Vagina (tissue), 2 donors: ENCODE data around the gene CD74. TPM values are rescaled to one million over a fixed set of nuclear protein-coding genes. Genes with fewer than 3 reads are reported as not detected.

ENCODE experiments used
- DNase-seq, 2 donors: peaks; one replicate each; pipeline ENCODE4 v3.0.0-alpha.2; 2017; ENCODE audit errors: extremely low spot score in 2 of 2
- H3K27ac ChIP-seq: fragments of 200-600 bp; sonication (generic); one replicate; pipeline ENCODE4 v1.5.1; 2019
- H3K27me3 ChIP-seq: fragments of 200-600 bp; sonication (generic); one replicate; pipeline ENCODE4 v1.5.1; 2019
- H3K36me3 ChIP-seq, 2 donors: fragments of 200-600 bp; sonication (generic); one replicate each; pipeline ENCODE4 v1.5.1; 2017 to 2019
- H3K4me1 ChIP-seq: fragments of 200-600 bp; sonication (generic); one replicate; pipeline ENCODE4 v1.5.1; 2019
- H3K4me3 ChIP-seq, 2 donors: fragments of 200-600 bp; sonication (generic); 1 replicate in 1 of 2; 2 replicates in 1 of 2; pipeline ENCODE4 v1.5.1; 2016 to 2019
- H3K9me3 ChIP-seq: fragments of 200-600 bp; sonication (generic); one replicate; pipeline ENCODE4 v1.5.1; 2019
- POLR2A ChIP-seq, 2 donors: fragments of 450-650 bp; IDR thresholded peaks; one replicate each; pipeline ENCODE4 v1.6.1; 2017; ENCODE audit warnings: antibody characterized with exemption in 2 of 2, mild to moderate bottlenecking in 2 of 2, moderate library complexity in 2 of 2
- POLR2AphosphoS5 ChIP-seq, 2 donors: sonication (generic); formaldehyde crosslinking; IDR thresholded peaks; one replicate each; pipeline ENCODE4 v1.9.0; 2017; ENCODE audit warnings: antibody characterized with exemption in 2 of 2, mild to moderate bottlenecking in 2 of 2, low read depth in 1 of 2; ENCODE audit not compliant: insufficient read depth in 1 of 2
- intact Hi-C: fragments of 100-400 bp; cut with DNase I; formaldehyde crosslinking; loops from one replicate; pipeline ENCODE4 v1.15.1; 2023
- total RNA-seq: library from RNA; depleted of rRNA; stranded (reverse); fragments of >200 nt; gene quantifications from one replicate; pipeline ENCODE4 v1.2.3, GENCODE V29; 2016
- TF ChIP-seq, protein P1 (sequence below), 3 experiments: fragments of 450-650 bp in 2 of 3; fragments of 200-600 bp in 1 of 3; sonication (generic) in 1 of 3; IDR thresholded peaks; one replicate each; pipeline ENCODE4 v1.5.1; 2017 to 2019; ENCODE audit warnings: antibody characterized with exemption in 3 of 3, mild to moderate bottlenecking in 2 of 3, moderate library complexity in 2 of 3

The CD74 gene
- total RNA-seq, 1 donor from 2014 or later: 530 TPM

- TF ChIP-seq POLR2A (IDR thresholded peaks at IDR 0.05) (no peak), POLR2AphosphoS5 (IDR thresholded peaks at IDR 0.05; ENCODE audit: insufficient read depth in 1 of 2, low read depth in 1 of 2) (no peak)
- TF ChIP-seq, protein P1, sequence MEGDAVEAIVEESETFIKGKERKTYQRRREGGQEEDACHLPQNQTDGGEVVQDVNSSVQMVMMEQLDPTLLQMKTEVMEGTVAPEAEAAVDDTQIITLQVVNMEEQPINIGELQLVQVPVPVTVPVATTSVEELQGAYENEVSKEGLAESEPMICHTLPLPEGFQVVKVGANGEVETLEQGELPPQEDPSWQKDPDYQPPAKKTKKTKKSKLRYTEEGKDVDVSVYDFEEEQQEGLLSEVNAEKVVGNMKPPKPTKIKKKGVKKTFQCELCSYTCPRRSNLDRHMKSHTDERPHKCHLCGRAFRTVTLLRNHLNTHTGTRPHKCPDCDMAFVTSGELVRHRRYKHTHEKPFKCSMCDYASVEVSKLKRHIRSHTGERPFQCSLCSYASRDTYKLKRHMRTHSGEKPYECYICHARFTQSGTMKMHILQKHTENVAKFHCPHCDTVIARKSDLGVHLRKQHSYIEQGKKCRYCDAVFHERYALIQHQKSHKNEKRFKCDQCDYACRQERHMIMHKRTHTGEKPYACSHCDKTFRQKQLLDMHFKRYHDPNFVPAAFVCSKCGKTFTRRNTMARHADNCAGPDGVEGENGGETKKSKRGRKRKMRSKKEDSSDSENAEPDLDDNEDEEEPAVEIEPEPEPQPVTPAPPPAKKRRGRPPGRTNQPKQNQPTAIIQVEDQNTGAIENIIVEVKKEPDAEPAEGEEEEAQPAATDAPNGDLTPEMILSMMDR (IDR thresholded peaks at IDR 0.05): no peak
- peaks cover 3% of the 10 kb centered on the region for H3K4me1 ChIP-seq
- H3K9me3 ChIP-seq: no peaks in the 10 kb centered on the region
- no peak overlapping the region for H3K4me3 ChIP-seq
- H3K36me3 ChIP-seq: no peaks in the 10 kb centered on the region
- no peak for DNase-seq
- H3K27ac ChIP-seq: no peak overlapping the region
- no peaks in the 10 kb centered on the region for H3K27me3 ChIP-seq
- intact Hi-C loops: no loop called here
Measured at GRCh38 chr5:150353032-150353675, 59.6 kb downstream of the CD74 start.

- no peaks in the 10 kb centered on the region for H3K36me3 ChIP-seq
- no peaks in the 10 kb centered on the region for H3K27me3 ChIP-seq
- no peak overlapping the region for H3K27ac ChIP-seq
- no peaks in the 10 kb centered on the region for H3K9me3 ChIP-seq
- H3K4me3 ChIP-seq: no peak overlapping the region
- H3K4me1 ChIP-seq: no peaks in the 10 kb centered on the region
- TF ChIP-seq POLR2AphosphoS5 (IDR thresholded peaks at IDR 0.05; ENCODE audit: insufficient read depth in 1 of 2, low read depth in 1 of 2) (no peak), POLR2A (IDR thresholded peaks at IDR 0.05) (no peak)
- TF ChIP-seq, protein P1 (IDR thresholded peaks at IDR 0.05): no peak
- intact Hi-C loops: no loop called here
- DNase-seq: no peak
Measured at GRCh38 chr5:150352244-150353031, 60.3 kb downstream of the CD74 start.

Other genes starting within 250 kb of the CD74 start
- gene CDX1, start 246.1 kb downstream of the CD74 start, total RNA-seq: not detected
- 0.25 TPM for gene SLC6A7, start 222.8 kb downstream of the CD74 start, total RNA-seq
- 0.49 TPM for gene CAMK2A, start 123.1 kb downstream of the CD74 start, total RNA-seq
- gene ARSI, start 110.0 kb downstream of the CD74 start, total RNA-seq: 4.7 TPM
- 39.3 TPM for gene TCOF1, start 55.2 kb downstream of the CD74 start, total RNA-seq
- 3,194 TPM for gene RPS14, start 36.8 kb upstream of the CD74 start, total RNA-seq
- 73.9 TPM for gene NDST1, start 95.2 kb upstream of the CD74 start, total RNA-seq
- gene SYNPO, start 227.8 kb upstream of the CD74 start, total RNA-seq: 16.7 TPM
- not detected for gene MYOZ3, start 248.3 kb upstream of the CD74 start, total RNA-seq